ENCODE data around the gene PLD4. TPM values are rescaled to one million over a fixed set of nuclear protein-coding genes. Genes with fewer than 3 reads are reported as not detected.

The PLD4 gene
- total RNA-seq, 2 experiments from 2014 or later, result not detected

- Mint-ChIP-seq H3K27me3 (ENCODE audit: low read depth) (peaks cover 8% of the 10 kb centered on the region), H3K36me3 (ENCODE audit: low read depth) (no peaks in the 10 kb centered on the region), H3K27ac (no peak overlapping the region), H3K4me3 (no peak overlapping the region), H3K4me1 (ENCODE audit: low read depth) (peaks cover 2% of the 10 kb centered on the region), H3K9me3 (no peaks in the 10 kb centered on the region)
- no peak for DNase-seq
- CTCF ChIA-PET, result no interaction called here
- intact Hi-C loops (cut with micrococcal nuclease), result no loop called here
Observed at GRCh38 chr14:104930526-104931303, 6.0 kb downstream of the PLD4 start.

DNA sequence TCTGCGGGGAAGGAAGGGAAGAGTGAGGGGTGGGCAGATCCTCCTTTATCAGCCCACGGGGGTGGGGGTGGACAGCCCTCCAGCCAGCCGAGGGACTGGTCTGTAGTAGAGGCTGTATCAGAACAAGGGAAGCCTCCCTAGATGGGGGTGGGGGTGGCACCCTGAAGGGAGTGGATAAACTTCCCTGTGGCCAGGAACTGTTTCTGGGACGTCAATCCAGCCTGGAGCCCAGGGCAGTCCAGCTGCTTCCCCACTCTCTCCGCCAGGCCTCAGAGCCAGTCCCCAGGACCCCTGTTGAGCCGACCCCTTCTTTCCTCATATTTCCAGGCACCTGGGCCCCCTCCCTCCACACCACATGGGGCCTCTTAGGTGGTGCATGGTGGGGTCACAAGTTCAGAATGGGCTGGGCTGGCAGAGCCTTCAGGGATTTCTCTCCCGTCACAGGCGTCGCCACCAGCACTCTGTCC lies 6.7 kb downstream of the PLD4 start:
- H3K9me3 Mint-ChIP-seq, result no peaks in the 10 kb centered on the region
- CTCF ChIA-PET, result no interaction called here
- intact Hi-C loops (cut with micrococcal nuclease), result no loop called here
- no peak overlapping the region for H3K4me3 Mint-ChIP-seq
- H3K27me3 Mint-ChIP-seq (ENCODE audit: low read depth), result peaks cover 8% of the 10 kb centered on the region
- DNase-seq, result no peak
- no peak overlapping the region for H3K27ac Mint-ChIP-seq
- H3K4me1 Mint-ChIP-seq (ENCODE audit: low read depth), result peaks cover 2% of the 10 kb centered on the region
- H3K36me3 Mint-ChIP-seq (ENCODE audit: low read depth), result no peaks in the 10 kb centered on the region

DNA sequence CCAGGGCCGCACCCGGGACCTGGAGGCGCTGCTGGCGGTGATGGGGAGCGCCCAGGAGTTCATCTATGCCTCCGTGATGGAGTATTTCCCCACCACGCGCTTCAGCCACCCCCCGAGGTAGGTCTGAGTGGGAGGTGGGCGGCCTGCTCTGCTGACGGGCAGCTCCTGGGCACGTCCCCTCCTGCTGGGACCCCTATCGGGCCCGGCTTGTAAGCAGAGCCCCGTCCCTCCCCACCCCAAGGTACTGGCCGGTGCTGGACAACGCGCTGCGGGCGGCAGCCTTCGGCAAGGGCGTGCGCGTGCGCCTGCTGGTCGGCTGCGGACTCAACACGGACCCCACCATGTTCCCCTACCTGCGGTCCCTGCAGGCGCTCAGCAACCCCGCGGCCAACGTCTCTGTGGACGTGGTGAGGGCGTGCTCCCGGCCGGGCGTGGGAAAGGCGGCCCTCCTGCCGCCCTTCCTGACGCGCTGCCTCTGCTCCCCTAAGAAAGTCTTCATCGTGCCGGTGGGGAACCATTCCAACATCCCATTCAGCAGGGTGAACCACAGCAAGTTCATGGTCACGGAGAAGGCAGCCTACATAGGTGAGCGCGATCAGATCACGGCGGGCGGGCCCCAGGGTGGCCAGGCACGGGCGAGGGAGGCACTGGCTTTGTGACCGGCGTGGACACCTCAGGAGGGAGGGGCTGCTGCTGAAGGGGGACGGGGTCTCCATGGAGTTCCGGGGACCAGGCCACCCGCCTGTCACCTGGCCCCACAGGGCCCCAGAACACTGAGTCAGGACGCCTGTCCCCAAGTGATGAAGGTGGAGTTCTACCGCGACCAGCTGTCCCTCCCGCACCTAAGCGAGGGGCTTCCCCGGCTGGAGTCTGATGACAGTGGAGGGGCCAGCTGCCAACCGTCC lies 7.3 kb downstream of the PLD4 start:
- Mint-ChIP-seq H3K4me1 (ENCODE audit: low read depth) (peaks cover 2% of the 10 kb centered on the region), H3K27me3 (ENCODE audit: low read depth) (peaks cover 8% of the 10 kb centered on the region), H3K4me3 (peak overlapping the region; percentile 53), H3K36me3 (ENCODE audit: low read depth) (no peaks in the 10 kb centered on the region), H3K27ac (no peak overlapping the region), H3K9me3 (no peaks in the 10 kb centered on the region)
- DNase-seq, result no peak
- CTCF ChIA-PET, result no interaction called here
- intact Hi-C loops (cut with micrococcal nuclease), result no loop called here

DNA sequence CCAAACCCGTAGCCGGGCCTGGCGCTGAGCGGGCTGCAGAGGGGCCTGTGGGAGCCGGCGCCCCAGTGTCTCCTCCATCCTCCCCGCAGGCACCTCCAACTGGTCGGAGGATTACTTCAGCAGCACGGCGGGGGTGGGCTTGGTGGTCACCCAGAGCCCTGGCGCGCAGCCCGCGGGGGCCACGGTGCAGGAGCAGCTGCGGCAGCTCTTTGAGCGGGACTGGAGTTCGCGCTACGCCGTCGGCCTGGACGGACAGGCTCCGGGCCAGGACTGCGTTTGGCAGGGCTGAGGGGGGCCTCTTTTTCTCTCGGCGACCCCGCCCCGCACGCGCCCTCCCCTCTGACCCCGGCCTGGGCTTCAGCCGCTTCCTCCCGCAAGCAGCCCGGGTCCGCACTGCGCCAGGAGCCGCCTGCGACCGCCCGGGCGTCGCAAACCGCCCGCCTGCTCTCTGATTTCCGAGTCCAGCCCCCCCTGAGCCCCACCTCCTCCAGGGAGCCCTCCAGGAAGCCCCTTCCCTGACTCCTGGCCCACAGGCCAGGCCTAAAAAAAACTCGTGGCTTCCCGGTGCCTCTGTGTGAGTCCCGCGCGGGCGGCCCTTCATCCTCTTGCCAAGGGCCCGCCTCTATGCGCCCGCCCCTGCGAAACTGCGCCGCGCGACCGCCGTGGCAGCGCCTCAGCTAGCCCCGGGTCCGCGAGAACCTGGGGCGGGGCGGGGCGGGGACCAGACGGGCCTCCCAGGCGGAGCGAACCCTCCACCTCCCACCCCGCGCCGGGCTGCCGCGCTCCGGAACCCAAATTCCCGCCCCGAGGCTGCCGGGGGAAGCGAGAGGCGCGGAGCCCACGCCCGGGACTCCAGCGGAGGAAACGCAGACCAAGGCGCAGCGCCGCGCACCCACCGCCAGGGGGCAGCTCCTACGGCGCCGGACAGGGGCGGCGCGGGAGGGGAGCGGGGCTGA lies 8.3 kb downstream of the PLD4 start:
- peak; percentile 91 for DNase-seq
- peaks cover 2% of the 10 kb centered on the region for H3K4me1 Mint-ChIP-seq (ENCODE audit: low read depth)
- intact Hi-C loops (cut with micrococcal nuclease), result loop anchor here (1.0 kb wide), 2 partner anchors 44 to 112 kb away; no protein-coding TSS in a partner anchor
- peaks cover 11% of the 10 kb centered on the region for H3K27me3 Mint-ChIP-seq (ENCODE audit: low read depth)
- H3K36me3 Mint-ChIP-seq (ENCODE audit: low read depth), result no peaks in the 10 kb centered on the region
- CTCF ChIA-PET, result no interaction called here
- H3K27ac Mint-ChIP-seq, result no peak overlapping the region
- peak overlapping the region; percentile 56 for H3K4me3 Mint-ChIP-seq
- H3K9me3 Mint-ChIP-seq, result no peaks in the 10 kb centered on the region

GRCh38 chr14:104933746-104934733 lies 9.4 kb downstream of the PLD4 start:
- DNase-seq, result no peak
- Mint-ChIP-seq H3K27ac (no peak overlapping the region), H3K4me1 (ENCODE audit: low read depth) (peaks cover 2% of the 10 kb centered on the region), H3K27me3 (ENCODE audit: low read depth) (peaks cover 11% of the 10 kb centered on the region), H3K9me3 (no peaks in the 10 kb centered on the region), H3K4me3 (peak overlapping the region; percentile 47), H3K36me3 (ENCODE audit: low read depth) (no peaks in the 10 kb centered on the region)
- intact Hi-C loops (cut with micrococcal nuclease), result loop anchor here (1.0 kb wide), 2 partner anchors 43 to 111 kb away; no protein-coding TSS in a partner anchor
- CTCF ChIA-PET, result interaction anchor here (0.8 to 1.6 kb wide), 3 partner anchors 39 to 171 kb away, joined by 3 read pairs; no protein-coding TSS in a partner anchor

GRCh38 chr14:104935026-104935650 lies 10.5 kb downstream of the PLD4 start:
- Mint-ChIP-seq H3K27ac (no peak overlapping the region), H3K9me3 (no peaks in the 10 kb centered on the region), H3K36me3 (ENCODE audit: low read depth) (no peaks in the 10 kb centered on the region), H3K4me1 (ENCODE audit: low read depth) (peaks cover 2% of the 10 kb centered on the region), H3K4me3 (peak overlapping the region; percentile 5), H3K27me3 (ENCODE audit: low read depth) (peaks cover 12% of the 10 kb centered on the region)
- DNase-seq, result no peak
- CTCF ChIA-PET, result interaction anchor here (0.9 to 1.6 kb wide), 3 partner anchors 41 to 172 kb away, joined by 3 to 6 read pairs (median 3); no protein-coding TSS in a partner anchor
- intact Hi-C loops (cut with micrococcal nuclease), result no loop called here

DNA sequence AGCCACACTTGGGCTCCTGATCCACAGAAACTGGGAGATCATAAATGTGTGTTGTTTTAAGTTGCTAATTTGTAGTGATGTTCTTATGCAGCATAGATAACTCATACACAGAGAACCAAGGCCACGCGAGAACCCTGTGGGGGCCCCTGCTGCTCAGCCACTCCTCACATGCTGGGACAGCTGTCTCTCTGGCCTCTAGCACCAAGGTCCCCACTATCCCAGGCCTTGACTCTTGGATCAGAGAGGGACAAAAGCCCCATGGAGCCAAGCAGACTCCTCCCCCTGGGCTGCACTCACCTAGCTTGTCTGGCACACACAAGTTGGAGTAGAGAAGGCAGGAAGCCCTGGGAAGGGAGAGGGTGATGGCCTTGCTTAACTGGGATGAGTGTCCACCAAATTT lies 11.3 kb downstream of the PLD4 start:
- Mint-ChIP-seq H3K4me3 (no peak overlapping the region), H3K27me3 (ENCODE audit: low read depth) (peaks cover 18% of the 10 kb centered on the region), H3K27ac (no peak overlapping the region), H3K4me1 (ENCODE audit: low read depth) (peaks cover 2% of the 10 kb centered on the region), H3K9me3 (no peaks in the 10 kb centered on the region), H3K36me3 (ENCODE audit: low read depth) (no peaks in the 10 kb centered on the region)
- intact Hi-C loops (cut with micrococcal nuclease), result no loop called here
- no peak for DNase-seq
- CTCF ChIA-PET, result interaction anchor here (0.6 to 1.3 kb wide), 2 partner anchors 110 to 121 kb away, joined by 4 to 6 read pairs; no protein-coding TSS in a partner anchor

- H3K36me3 Mint-ChIP-seq (ENCODE audit: low read depth), result no peaks in the 10 kb centered on the region
- no peak overlapping the region for H3K4me3 Mint-ChIP-seq
- no peak overlapping the region for H3K27ac Mint-ChIP-seq
- H3K4me1 Mint-ChIP-seq (ENCODE audit: low read depth), result peaks cover 2% of the 10 kb centered on the region
- H3K9me3 Mint-ChIP-seq, result no peaks in the 10 kb centered on the region
- intact Hi-C loops (cut with micrococcal nuclease), result no loop called here
- CTCF ChIA-PET, result no interaction called here
- DNase-seq, result no peak
- peaks cover 18% of the 10 kb centered on the region for H3K27me3 Mint-ChIP-seq (ENCODE audit: low read depth)
Observed at GRCh38 chr14:104936361-104937155, 11.9 kb downstream of the PLD4 start.

GRCh38 chr14:104937161-104937560 lies 12.5 kb downstream of the PLD4 start:
- H3K27me3 Mint-ChIP-seq (ENCODE audit: low read depth), result peaks cover 18% of the 10 kb centered on the region
- no peaks in the 10 kb centered on the region for H3K36me3 Mint-ChIP-seq (ENCODE audit: low read depth)
- intact Hi-C loops (cut with micrococcal nuclease), result no loop called here

More at GRCh38 chr14:104937161-104937560, 12.5 kb downstream of the PLD4 start:
- DNase-seq, result no peak
- H3K4me1 Mint-ChIP-seq (ENCODE audit: low read depth), result peaks cover 2% of the 10 kb centered on the region
- no peaks in the 10 kb centered on the region for H3K9me3 Mint-ChIP-seq
- no peak overlapping the region for H3K27ac Mint-ChIP-seq
- CTCF ChIA-PET, result no interaction called here
- no peak overlapping the region for H3K4me3 Mint-ChIP-seq
